ENCODE data around the gene WLS.
A peak's percentile ranks its signal among the peaks of the same experiment; 100 is the strongest.

The WLS gene

GRCh38 chr1:68107771-68108170 lies 124.6 kb downstream of the WLS start:
- no peak for ATAC-seq
- TF ChIP-seq, protein P1, sequence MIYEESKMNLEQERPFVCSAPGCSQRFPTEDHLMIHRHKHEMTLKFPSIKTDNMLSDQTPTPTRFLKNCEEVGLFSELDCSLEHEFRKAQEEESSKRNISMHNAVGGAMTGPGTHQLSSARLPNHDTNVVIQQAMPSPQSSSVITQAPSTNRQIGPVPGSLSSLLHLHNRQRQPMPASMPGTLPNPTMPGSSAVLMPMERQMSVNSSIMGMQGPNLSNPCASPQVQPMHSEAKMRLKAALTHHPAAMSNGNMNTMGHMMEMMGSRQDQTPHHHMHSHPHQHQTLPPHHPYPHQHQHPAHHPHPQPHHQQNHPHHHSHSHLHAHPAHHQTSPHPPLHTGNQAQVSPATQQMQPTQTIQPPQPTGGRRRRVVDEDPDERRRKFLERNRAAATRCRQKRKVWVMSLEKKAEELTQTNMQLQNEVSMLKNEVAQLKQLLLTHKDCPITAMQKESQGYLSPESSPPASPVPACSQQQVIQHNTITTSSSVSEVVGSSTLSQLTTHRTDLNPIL (CRISPR knock-in tag; IDR thresholded peaks at IDR 0.05; ENCODE audit: low read depth), result no peak
- TF ChIP-seq ESRRG (CRISPR knock-in tag; IDR thresholded peaks at IDR 0.05), result no peak
- TF ChIP-seq TCF4 (CRISPR knock-in tag; IDR thresholded peaks at IDR 0.05; ENCODE audit: borderline replicate concordance), result no peak
- no peak for TF ChIP-seq ISL1 (CRISPR knock-in tag; IDR thresholded peaks at IDR 0.05)
- TF ChIP-seq PATZ1 (CRISPR knock-in tag; IDR thresholded peaks at IDR 0.05; ENCODE audit: borderline replicate concordance), result no peak
- no peak for TF ChIP-seq TOX (CRISPR knock-in tag; IDR thresholded peaks at IDR 0.05; ENCODE audit: borderline replicate concordance)
- no peak for TF ChIP-seq ZNF565 (CRISPR knock-in tag; conservative IDR thresholded peaks at IDR 0.05; ENCODE audit: low read depth)

- TF ChIP-seq PPARA (CRISPR knock-in tag; IDR thresholded peaks at IDR 0.05; ENCODE audit: borderline replicate concordance), result no peak
- ATAC-seq, result peak; percentile 85
Observed at GRCh38 chr1:68103884-68104554, 128.3 kb downstream of the WLS start.

- ATAC-seq, result no peak
- TF ChIP-seq ZFP3 (CRISPR knock-in tag; IDR thresholded peaks at IDR 0.05) (no peak), SNAI2 (CRISPR knock-in tag; IDR thresholded peaks at IDR 0.05) (no peak), ZFP30 (CRISPR knock-in tag; IDR thresholded peaks at IDR 0.05) (no peak), ISL1 (CRISPR knock-in tag; IDR thresholded peaks at IDR 0.05) (no peak), PATZ1 (CRISPR knock-in tag; IDR thresholded peaks at IDR 0.05; ENCODE audit: borderline replicate concordance) (no peak), CSDC2 (CRISPR knock-in tag; IDR thresholded peaks at IDR 0.05) (no peak), ZNF565 (CRISPR knock-in tag; conservative IDR thresholded peaks at IDR 0.05; ENCODE audit: low read depth) (no peak), TCF4 (CRISPR knock-in tag; IDR thresholded peaks at IDR 0.05; ENCODE audit: borderline replicate concordance) (no peak), OSR1 (CRISPR knock-in tag; IDR thresholded peaks at IDR 0.05) (no peak), ESRRG (CRISPR knock-in tag; IDR thresholded peaks at IDR 0.05) (no peak), CSRNP3 (CRISPR knock-in tag; IDR thresholded peaks at IDR 0.05) (no peak), RARB (CRISPR knock-in tag; IDR thresholded peaks at IDR 0.05) (no peak), ARNTL (CRISPR knock-in tag; IDR thresholded peaks at IDR 0.05; ENCODE audit: borderline replicate concordance, low read depth) (no peak)
- TF ChIP-seq, protein P1 (CRISPR knock-in tag; IDR thresholded peaks at IDR 0.05; ENCODE audit: low read depth), result no peak
- TF ChIP-seq, protein P2, sequence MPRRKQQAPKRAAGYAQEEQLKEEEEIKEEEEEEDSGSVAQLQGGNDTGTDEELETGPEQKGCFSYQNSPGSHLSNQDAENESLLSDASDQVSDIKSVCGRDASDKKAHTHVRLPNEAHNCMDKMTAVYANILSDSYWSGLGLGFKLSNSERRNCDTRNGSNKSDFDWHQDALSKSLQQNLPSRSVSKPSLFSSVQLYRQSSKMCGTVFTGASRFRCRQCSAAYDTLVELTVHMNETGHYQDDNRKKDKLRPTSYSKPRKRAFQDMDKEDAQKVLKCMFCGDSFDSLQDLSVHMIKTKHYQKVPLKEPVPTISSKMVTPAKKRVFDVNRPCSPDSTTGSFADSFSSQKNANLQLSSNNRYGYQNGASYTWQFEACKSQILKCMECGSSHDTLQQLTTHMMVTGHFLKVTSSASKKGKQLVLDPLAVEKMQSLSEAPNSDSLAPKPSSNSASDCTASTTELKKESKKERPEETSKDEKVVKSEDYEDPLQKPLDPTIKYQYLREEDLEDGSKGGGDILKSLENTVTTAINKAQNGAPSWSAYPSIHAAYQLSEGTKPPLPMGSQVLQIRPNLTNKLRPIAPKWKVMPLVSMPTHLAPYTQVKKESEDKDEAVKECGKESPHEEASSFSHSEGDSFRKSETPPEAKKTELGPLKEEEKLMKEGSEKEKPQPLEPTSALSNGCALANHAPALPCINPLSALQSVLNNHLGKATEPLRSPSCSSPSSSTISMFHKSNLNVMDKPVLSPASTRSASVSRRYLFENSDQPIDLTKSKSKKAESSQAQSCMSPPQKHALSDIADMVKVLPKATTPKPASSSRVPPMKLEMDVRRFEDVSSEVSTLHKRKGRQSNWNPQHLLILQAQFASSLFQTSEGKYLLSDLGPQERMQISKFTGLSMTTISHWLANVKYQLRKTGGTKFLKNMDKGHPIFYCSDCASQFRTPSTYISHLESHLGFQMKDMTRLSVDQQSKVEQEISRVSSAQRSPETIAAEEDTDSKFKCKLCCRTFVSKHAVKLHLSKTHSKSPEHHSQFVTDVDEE (CRISPR knock-in tag; IDR thresholded peaks at IDR 0.05), result no peak
Observed at GRCh38 chr1:68103011-68103545, 129.2 kb downstream of the WLS start.
